Adrenal gland (tissue), 5 donors: ENCODE data around the gene FHIT.

ENCODE experiments used
- POLR2A ChIP-seq, 2 donors: fragments of 450-650 bp; IDR thresholded peaks; one replicate each; pipeline ENCODE4 v1.6.1; 2017; ENCODE audit warnings: antibody characterized with exemption in 2 of 2, mild to moderate bottlenecking in 2 of 2, moderate library complexity in 1 of 2
- TF ChIP-seq, protein P1 (sequence below), 6 experiments: fragments of 450-650 bp in 4 of 6; fragments of 200-600 bp in 2 of 6; sonication (generic) in 1 of 6; IDR thresholded peaks; 1 replicate in 5 of 6; 2 replicates in 1 of 6; pipeline versions ENCODE4 v1.5.1 to v1.8.0; 2016 to 2021; ENCODE audit warnings: antibody characterized with exemption in 6 of 6, mild to moderate bottlenecking in 2 of 6, moderate library complexity in 1 of 6
- donor health status: DM: no; HTN: no; CAD: no.

DNA sequence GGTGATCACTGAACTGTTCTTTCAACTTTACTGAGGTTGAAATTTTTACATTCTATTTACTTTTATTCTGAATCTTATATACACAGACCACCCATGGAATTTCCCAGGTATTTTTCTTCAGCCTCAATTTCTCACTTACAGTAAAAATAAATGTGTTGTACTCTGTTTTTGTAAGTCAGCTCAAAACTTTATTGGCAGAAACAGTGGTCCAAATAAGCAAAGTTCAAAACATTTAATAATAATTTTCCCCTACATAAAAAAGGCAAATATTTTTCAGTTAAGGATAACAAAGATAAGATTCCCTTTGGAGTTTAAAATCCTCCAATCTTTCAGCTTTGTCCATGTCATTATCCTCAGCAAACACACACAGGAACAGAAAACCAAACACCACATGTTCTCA lies 738.0 kb downstream of the FHIT start:
- TF ChIP-seq, protein P1, sequence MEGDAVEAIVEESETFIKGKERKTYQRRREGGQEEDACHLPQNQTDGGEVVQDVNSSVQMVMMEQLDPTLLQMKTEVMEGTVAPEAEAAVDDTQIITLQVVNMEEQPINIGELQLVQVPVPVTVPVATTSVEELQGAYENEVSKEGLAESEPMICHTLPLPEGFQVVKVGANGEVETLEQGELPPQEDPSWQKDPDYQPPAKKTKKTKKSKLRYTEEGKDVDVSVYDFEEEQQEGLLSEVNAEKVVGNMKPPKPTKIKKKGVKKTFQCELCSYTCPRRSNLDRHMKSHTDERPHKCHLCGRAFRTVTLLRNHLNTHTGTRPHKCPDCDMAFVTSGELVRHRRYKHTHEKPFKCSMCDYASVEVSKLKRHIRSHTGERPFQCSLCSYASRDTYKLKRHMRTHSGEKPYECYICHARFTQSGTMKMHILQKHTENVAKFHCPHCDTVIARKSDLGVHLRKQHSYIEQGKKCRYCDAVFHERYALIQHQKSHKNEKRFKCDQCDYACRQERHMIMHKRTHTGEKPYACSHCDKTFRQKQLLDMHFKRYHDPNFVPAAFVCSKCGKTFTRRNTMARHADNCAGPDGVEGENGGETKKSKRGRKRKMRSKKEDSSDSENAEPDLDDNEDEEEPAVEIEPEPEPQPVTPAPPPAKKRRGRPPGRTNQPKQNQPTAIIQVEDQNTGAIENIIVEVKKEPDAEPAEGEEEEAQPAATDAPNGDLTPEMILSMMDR (IDR thresholded peaks at IDR 0.05) = no peak
- TF ChIP-seq POLR2A (IDR thresholded peaks at IDR 0.05) = no peak
